SK-N-SH treated with all-trans-retinoic acid at 6 μM for 48 hours (cell line): ENCODE data around the gene CHMP6.

Experiments
- ATAC-seq: fragments of 200-7000 bp; cut with Tn5 transposase; 3 replicates; pipeline ENCODE4 v1.9.1; 2020; ENCODE audit warnings: mild to moderate bottlenecking, moderate library complexity
- ARNTL ChIP-seq: fragments of 450-650 bp; formaldehyde crosslinking; IDR thresholded peaks from 2 replicates; pipeline ENCODE4 v1.5.0; 2020; ENCODE audit warnings: low read depth, mild to moderate bottlenecking, moderate library complexity, borderline replicate concordance
- BACH2 ChIP-seq: fragments of 250-450 bp; sonication (Bioruptor Pico); IDR thresholded peaks from 2 replicates; pipeline ENCODE4 v1.9.0; 2021; ENCODE audit warnings: mild to moderate bottlenecking, borderline replicate concordance
- ESRRG ChIP-seq: fragments of 250-450 bp; sonication (Bioruptor Pico); IDR thresholded peaks from 2 replicates; pipeline ENCODE4 v1.6.1; 2021; ENCODE audit warnings: mild to moderate bottlenecking
- GLIS3 ChIP-seq: fragments of 250-450 bp; sonication (Bioruptor Pico); IDR thresholded peaks from 2 replicates; pipeline ENCODE4 v1.5.0; 2020; ENCODE audit warnings: mild to moderate bottlenecking, moderate library complexity
- ISL1 ChIP-seq: fragments of 250-450 bp; sonication (Bioruptor Pico); IDR thresholded peaks from 2 replicates; pipeline ENCODE4 v2.1.2; 2022; ENCODE audit warnings: mild to moderate bottlenecking, moderate library complexity
- OSR1 ChIP-seq: fragments of 250-450 bp; sonication (Bioruptor Pico); IDR thresholded peaks from 2 replicates; pipeline ENCODE4 v1.8.0; 2022; ENCODE audit warnings: moderate library complexity, mild to moderate bottlenecking, inconsistent platforms
- PPARA ChIP-seq: fragments of 250-450 bp; sonication (Bioruptor Pico); IDR thresholded peaks from 2 replicates; pipeline ENCODE4 v1.5.0; 2020; ENCODE audit warnings: mild to moderate bottlenecking, borderline replicate concordance
- RARB ChIP-seq: fragments of 250-450 bp; sonication (Bioruptor Pico); IDR thresholded peaks from 2 replicates; pipeline ENCODE4 v1.8.0; 2021; ENCODE audit warnings: mild to moderate bottlenecking, moderate library complexity
- SNAI2 ChIP-seq: fragments of 250-450 bp; sonication (Bioruptor Pico); IDR thresholded peaks from 2 replicates; pipeline ENCODE4 v1.5.0; 2020; ENCODE audit warnings: mild to moderate bottlenecking, moderate library complexity
- TCF4 ChIP-seq: fragments of 250-450 bp; sonication (Bioruptor Pico); IDR thresholded peaks from 2 replicates; pipeline ENCODE4 v1.8.0; 2021; ENCODE audit warnings: mild to moderate bottlenecking, moderate library complexity, borderline replicate concordance
- TOX ChIP-seq: fragments of 250-450 bp; sonication (Bioruptor Pico); IDR thresholded peaks from 2 replicates; pipeline ENCODE4 v1.8.0; 2021; ENCODE audit warnings: mild to moderate bottlenecking, moderate library complexity, borderline replicate concordance
- ZC3H10 ChIP-seq: fragments of 250-450 bp; sonication (Bioruptor Pico); IDR thresholded peaks from 2 replicates; pipeline ENCODE4 v1.5.1; 2021; ENCODE audit warnings: mild to moderate bottlenecking, moderate library complexity
- ZFP3 ChIP-seq: fragments of 250-450 bp; sonication (Bioruptor Pico); IDR thresholded peaks from 2 replicates; pipeline ENCODE4 v1.5.0; 2020; ENCODE audit warnings: mild to moderate bottlenecking, moderate library complexity
- ZNF565 ChIP-seq: fragments of 450-650 bp; formaldehyde crosslinking; conservative IDR thresholded peaks from 2 replicates; pipeline ENCODE4 v1.5.0; 2020; ENCODE audit warnings: low read depth, mild to moderate bottlenecking, moderate library complexity
- ZNF70 ChIP-seq: fragments of 450-650 bp; formaldehyde crosslinking; IDR thresholded peaks from 2 replicates; pipeline ENCODE4 v1.5.0; 2020; ENCODE audit warnings: mild to moderate bottlenecking, moderate library complexity
- ZNF8 ChIP-seq: fragments of 450-650 bp; formaldehyde crosslinking; IDR thresholded peaks from 2 replicates; pipeline ENCODE4 v1.5.0; 2020; ENCODE audit warnings: mild to moderate bottlenecking, moderate library complexity
- TF ChIP-seq, protein P1 (sequence below): fragments of 250-450 bp; sonication (Bioruptor Pico); IDR thresholded peaks from 2 replicates; pipeline ENCODE4 v1.8.0; 2021; ENCODE audit warnings: low read depth, mild to moderate bottlenecking, moderate library complexity, borderline replicate concordance
- TF ChIP-seq, protein P2 (sequence below): fragments of 250-450 bp; sonication (Bioruptor Pico); IDR thresholded peaks from 2 replicates; pipeline ENCODE4 v1.8.0; 2020; ENCODE audit warnings: mild to moderate bottlenecking, moderate library complexity, borderline replicate concordance
- TF ChIP-seq, protein P3 (sequence below): fragments of 250-450 bp; sonication (Bioruptor Pico); IDR thresholded peaks from 2 replicates; pipeline ENCODE4 v1.5.1; 2020; ENCODE audit warnings: low read depth, mild to moderate bottlenecking, moderate library complexity
- TF ChIP-seq, protein P4 (sequence below): fragments of 250-450 bp; sonication (Bioruptor Pico); IDR thresholded peaks from 2 replicates; pipeline ENCODE4 v1.5.1; 2021; ENCODE audit warnings: mild to moderate bottlenecking, moderate library complexity
- TF ChIP-seq, protein P5 (sequence below): fragments of 250-450 bp; sonication (Bioruptor Pico); IDR thresholded peaks from 2 replicates; pipeline ENCODE4 v1.5.0; 2020; ENCODE audit warnings: mild to moderate bottlenecking, moderate library complexity

Gene CHMP6

DNA sequence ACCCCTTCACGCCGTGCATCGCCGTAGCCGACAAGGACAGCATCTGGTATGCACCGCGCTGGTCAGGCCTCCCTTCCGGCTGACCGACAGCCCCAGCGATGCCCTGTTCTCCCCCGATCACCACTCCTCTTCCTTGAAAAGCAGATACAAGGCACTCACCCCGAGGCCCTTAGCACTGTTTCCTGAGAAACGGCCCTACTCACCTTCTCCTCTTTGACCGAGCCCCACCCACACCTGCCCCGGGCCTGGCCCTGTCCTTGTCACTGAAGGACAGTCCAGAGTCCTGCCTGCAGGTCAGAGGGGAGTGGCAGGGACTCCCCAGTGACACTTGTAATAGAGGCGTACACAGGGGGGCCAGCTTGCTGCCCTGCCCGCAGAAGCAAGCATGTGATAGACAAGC is 45.9 kb upstream of the CHMP6 start:
- no peak for ATAC-seq

DNA sequence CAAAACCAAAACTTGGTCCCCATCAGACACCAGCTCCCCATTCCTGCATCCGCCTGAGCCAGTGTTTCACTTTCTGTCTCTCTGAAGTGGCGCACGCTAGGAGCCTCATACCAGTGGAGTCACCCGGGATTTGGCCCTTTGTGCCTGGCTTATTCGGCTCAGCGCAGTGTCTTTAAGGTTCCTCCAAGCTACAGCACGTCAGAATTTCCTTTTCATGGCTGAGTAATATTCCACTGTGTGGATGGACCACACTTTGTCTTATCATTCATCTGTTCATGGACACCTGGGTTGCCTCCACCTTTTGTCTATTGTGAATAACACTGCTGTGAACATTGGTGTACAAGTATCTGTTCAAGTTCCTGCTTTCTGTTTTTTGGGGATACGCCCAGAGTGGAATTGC is 45.2 kb upstream of the CHMP6 start:
- TF ChIP-seq ZC3H10 (CRISPR knock-in tag): no peak
- TF ChIP-seq SNAI2 (CRISPR knock-in tag): no peak
- no peak for TF ChIP-seq TCF4 (CRISPR knock-in tag)
- TF ChIP-seq ZFP3 (CRISPR knock-in tag): no peak
- TF ChIP-seq, protein P1, sequence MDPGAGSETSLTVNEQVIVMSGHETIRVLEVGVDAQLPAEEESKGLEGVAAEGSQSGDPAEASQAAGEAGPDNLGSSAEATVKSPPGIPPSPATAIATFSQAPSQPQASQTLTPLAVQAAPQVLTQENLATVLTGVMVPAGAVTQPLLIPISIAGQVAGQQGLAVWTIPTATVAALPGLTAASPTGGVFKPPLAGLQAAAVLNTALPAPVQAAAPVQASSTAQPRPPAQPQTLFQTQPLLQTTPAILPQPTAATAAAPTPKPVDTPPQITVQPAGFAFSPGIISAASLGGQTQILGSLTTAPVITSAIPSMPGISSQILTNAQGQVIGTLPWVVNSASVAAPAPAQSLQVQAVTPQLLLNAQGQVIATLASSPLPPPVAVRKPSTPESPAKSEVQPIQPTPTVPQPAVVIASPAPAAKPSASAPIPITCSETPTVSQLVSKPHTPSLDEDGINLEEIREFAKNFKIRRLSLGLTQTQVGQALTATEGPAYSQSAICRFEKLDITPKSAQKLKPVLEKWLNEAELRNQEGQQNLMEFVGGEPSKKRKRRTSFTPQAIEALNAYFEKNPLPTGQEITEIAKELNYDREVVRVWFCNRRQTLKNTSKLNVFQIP (CRISPR knock-in tag): no peak
- no peak for TF ChIP-seq ZNF8
- TF ChIP-seq RARB: no peak
- no peak for TF ChIP-seq OSR1
- TF ChIP-seq GLIS3 (CRISPR knock-in tag): no peak
- no peak for TF ChIP-seq ZNF70 (CRISPR knock-in tag)
- TF ChIP-seq, protein P2, sequence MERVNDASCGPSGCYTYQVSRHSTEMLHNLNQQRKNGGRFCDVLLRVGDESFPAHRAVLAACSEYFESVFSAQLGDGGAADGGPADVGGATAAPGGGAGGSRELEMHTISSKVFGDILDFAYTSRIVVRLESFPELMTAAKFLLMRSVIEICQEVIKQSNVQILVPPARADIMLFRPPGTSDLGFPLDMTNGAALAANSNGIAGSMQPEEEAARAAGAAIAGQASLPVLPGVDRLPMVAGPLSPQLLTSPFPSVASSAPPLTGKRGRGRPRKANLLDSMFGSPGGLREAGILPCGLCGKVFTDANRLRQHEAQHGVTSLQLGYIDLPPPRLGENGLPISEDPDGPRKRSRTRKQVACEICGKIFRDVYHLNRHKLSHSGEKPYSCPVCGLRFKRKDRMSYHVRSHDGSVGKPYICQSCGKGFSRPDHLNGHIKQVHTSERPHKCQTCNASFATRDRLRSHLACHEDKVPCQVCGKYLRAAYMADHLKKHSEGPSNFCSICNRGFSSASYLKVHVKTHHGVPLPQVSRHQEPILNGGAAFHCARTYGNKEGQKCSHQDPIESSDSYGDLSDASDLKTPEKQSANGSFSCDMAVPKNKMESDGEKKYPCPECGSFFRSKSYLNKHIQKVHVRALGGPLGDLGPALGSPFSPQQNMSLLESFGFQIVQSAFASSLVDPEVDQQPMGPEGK (CRISPR knock-in tag): no peak
- no peak for TF ChIP-seq ARNTL
- no peak for TF ChIP-seq ISL1 (CRISPR knock-in tag)
- TF ChIP-seq PPARA (CRISPR knock-in tag): no peak
- TF ChIP-seq, protein P3, sequence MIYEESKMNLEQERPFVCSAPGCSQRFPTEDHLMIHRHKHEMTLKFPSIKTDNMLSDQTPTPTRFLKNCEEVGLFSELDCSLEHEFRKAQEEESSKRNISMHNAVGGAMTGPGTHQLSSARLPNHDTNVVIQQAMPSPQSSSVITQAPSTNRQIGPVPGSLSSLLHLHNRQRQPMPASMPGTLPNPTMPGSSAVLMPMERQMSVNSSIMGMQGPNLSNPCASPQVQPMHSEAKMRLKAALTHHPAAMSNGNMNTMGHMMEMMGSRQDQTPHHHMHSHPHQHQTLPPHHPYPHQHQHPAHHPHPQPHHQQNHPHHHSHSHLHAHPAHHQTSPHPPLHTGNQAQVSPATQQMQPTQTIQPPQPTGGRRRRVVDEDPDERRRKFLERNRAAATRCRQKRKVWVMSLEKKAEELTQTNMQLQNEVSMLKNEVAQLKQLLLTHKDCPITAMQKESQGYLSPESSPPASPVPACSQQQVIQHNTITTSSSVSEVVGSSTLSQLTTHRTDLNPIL (CRISPR knock-in tag): no peak
- no peak for TF ChIP-seq ZNF565 (CRISPR knock-in tag)
- TF ChIP-seq TOX (CRISPR knock-in tag): no peak
- TF ChIP-seq, protein P4, sequence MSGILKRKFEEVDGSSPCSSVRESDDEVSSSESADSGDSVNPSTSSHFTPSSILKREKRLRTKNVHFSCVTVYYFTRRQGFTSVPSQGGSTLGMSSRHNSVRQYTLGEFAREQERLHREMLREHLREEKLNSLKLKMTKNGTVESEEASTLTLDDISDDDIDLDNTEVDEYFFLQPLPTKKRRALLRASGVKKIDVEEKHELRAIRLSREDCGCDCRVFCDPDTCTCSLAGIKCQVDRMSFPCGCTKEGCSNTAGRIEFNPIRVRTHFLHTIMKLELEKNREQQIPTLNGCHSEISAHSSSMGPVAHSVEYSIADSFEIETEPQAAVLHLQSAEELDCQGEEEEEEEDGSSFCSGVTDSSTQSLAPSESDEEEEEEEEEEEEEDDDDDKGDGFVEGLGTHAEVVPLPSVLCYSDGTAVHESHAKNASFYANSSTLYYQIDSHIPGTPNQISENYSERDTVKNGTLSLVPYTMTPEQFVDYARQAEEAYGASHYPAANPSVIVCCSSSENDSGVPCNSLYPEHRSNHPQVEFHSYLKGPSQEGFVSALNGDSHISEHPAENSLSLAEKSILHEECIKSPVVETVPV (CRISPR knock-in tag): no peak
- ATAC-seq: no peak

More for the DNA sequence above, 45.9 kb upstream of the CHMP6 start:
- no peak for TF ChIP-seq ISL1 (CRISPR knock-in tag)
- TF ChIP-seq ARNTL: no peak
- TF ChIP-seq, protein P5, sequence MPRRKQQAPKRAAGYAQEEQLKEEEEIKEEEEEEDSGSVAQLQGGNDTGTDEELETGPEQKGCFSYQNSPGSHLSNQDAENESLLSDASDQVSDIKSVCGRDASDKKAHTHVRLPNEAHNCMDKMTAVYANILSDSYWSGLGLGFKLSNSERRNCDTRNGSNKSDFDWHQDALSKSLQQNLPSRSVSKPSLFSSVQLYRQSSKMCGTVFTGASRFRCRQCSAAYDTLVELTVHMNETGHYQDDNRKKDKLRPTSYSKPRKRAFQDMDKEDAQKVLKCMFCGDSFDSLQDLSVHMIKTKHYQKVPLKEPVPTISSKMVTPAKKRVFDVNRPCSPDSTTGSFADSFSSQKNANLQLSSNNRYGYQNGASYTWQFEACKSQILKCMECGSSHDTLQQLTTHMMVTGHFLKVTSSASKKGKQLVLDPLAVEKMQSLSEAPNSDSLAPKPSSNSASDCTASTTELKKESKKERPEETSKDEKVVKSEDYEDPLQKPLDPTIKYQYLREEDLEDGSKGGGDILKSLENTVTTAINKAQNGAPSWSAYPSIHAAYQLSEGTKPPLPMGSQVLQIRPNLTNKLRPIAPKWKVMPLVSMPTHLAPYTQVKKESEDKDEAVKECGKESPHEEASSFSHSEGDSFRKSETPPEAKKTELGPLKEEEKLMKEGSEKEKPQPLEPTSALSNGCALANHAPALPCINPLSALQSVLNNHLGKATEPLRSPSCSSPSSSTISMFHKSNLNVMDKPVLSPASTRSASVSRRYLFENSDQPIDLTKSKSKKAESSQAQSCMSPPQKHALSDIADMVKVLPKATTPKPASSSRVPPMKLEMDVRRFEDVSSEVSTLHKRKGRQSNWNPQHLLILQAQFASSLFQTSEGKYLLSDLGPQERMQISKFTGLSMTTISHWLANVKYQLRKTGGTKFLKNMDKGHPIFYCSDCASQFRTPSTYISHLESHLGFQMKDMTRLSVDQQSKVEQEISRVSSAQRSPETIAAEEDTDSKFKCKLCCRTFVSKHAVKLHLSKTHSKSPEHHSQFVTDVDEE (CRISPR knock-in tag): no peak
- no peak for TF ChIP-seq BACH2 (CRISPR knock-in tag)
- TF ChIP-seq RARB: no peak
- no peak for TF ChIP-seq ZC3H10 (CRISPR knock-in tag)
- TF ChIP-seq GLIS3 (CRISPR knock-in tag): no peak
- TF ChIP-seq TCF4 (CRISPR knock-in tag): no peak
- TF ChIP-seq PPARA (CRISPR knock-in tag): no peak
- TF ChIP-seq ESRRG (CRISPR knock-in tag): no peak
- TF ChIP-seq, protein P3 (CRISPR knock-in tag): no peak
- no peak for TF ChIP-seq TOX (CRISPR knock-in tag)
- no peak for TF ChIP-seq ZFP3 (CRISPR knock-in tag)
- TF ChIP-seq ZNF8: no peak
